A549 (cell line): ENCODE results near the gene GNG7. TPM values are rescaled to one million over a fixed set of nuclear protein-coding genes. Genes with fewer than 3 reads are reported as not detected.

Experiments used
- ATAC-seq, 2 experiments: fragments of 200-7000 bp in 1 of 2; fragments of >200 bp in 1 of 2; cut with Nextera tagmentation in 1 of 2; cut with Tn5 transposase in 1 of 2; 3 replicates each; pipeline versions ENCODE4 v1.8.0 to v1.9.1; 2018 to 2020; ENCODE audit warnings: mild to moderate bottlenecking in 1 of 2, moderate library complexity in 1 of 2
- CTCF ChIA-PET: fragments of 300-600 bp; sonication (Branson Sonifier 250); formaldehyde crosslinking; extraction: SDS; loops from one replicate; lab custom pipeline; 2021; ENCODE audit warnings: antibody characterized with exemption, inconsistent platforms; lab: Yijun Ruan, JAX
- POLR2A ChIA-PET: fragments of 350-600 bp; formaldehyde crosslinking; extraction: SDS; loops from one replicate; lab custom pipeline; 2021; ENCODE audit warnings: antibody characterized with exemption, inconsistent platforms; lab: Yijun Ruan, JAX
- DNase-seq, 2 experiments: peaks; one replicate each; pipeline versions ENCODE4 v3.0.0 to v3.0.0-alpha.2; 2011 to 2016; ENCODE audit warnings: low read depth in 1 of 2, low spot score in 1 of 2
- FAIRE-seq: peaks from 2 replicates; lab custom pipeline; 2011; peaks lifted over from hg19 to GRCh38; lab: Jason Lieb, UNC
- H3K27ac ChIP-seq, 2 experiments: fragments of >200 bp; sonication (Bioruptor Twin); formaldehyde crosslinking; 3 replicates each; pipeline ENCODE4 v1.5.1; 2016 to 2017
- H3K4me1 ChIP-seq: fragments of >200 bp; sonication (Bioruptor Twin); formaldehyde crosslinking; 3 replicates; pipeline ENCODE4 v1.6.1; 2016
- H3K4me2 ChIP-seq: fragments of >200 bp; sonication (Bioruptor Twin); formaldehyde crosslinking; 3 replicates; pipeline ENCODE4 v1.6.1; 2016
- H3K4me3 ChIP-seq: fragments of >200 bp; sonication (Bioruptor Twin); formaldehyde crosslinking; 3 replicates; pipeline ENCODE4 v1.5.1; 2016
- H3K9me3 ChIP-seq: fragments of >200 bp; sonication (Bioruptor Twin); formaldehyde crosslinking; 3 replicates; pipeline ENCODE4 v1.6.1; 2016
- BCL3 ChIP-seq: fragments of >200 bp; sonication (Bioruptor Twin); formaldehyde crosslinking; IDR thresholded peaks from 3 replicates; pipeline ENCODE4 v1.6.1; 2016
- BHLHE40 ChIP-seq: IDR thresholded peaks from 2 replicates; pipeline ENCODE4 v1.6.1; 2012; ENCODE audit warnings: low read depth, low read length, inconsistent platforms
- CEBPB ChIP-seq, 2 experiments: fragments of >200 bp in 1 of 2; sonication (Bioruptor Twin) in 1 of 2; formaldehyde crosslinking in 1 of 2; IDR thresholded peaks; 2 replicates each; pipeline ENCODE4 v1.6.1; 2012 to 2016
- CHD2 ChIP-seq: fragments of 150-350 bp; IDR thresholded peaks from 2 replicates; pipeline ENCODE4 v1.6.1; 2014; ENCODE audit warnings: low read length; ENCODE audit not compliant: partially characterized antibody
- E2F6 ChIP-seq: IDR thresholded peaks from 2 replicates; pipeline ENCODE4 v1.6.1; 2012; ENCODE audit warnings: low read depth, borderline replicate concordance
- EHF ChIP-seq: fragments of 250-450 bp; sonication (Bioruptor Pico); IDR thresholded peaks from 2 replicates; pipeline ENCODE4 v1.5.0; 2020; ENCODE audit warnings: mild to moderate bottlenecking
- ESRRA ChIP-seq: fragments of 150-350 bp; IDR thresholded peaks from 2 replicates; pipeline ENCODE4 v1.6.1; 2014; ENCODE audit warnings: mild to moderate bottlenecking, low read length, borderline replicate concordance
- FOSB ChIP-seq: fragments of 250-450 bp; sonication (Bioruptor Pico); IDR thresholded peaks from 2 replicates; pipeline ENCODE4 v1.5.0; 2020; ENCODE audit warnings: mild to moderate bottlenecking, moderate library complexity
- FOSL2 ChIP-seq, 2 experiments: fragments of 450-650 bp in 1 of 2; fragments of >200 bp in 1 of 2; sonication (Bioruptor Twin) in 1 of 2; formaldehyde crosslinking; IDR thresholded peaks; 2 replicates each; pipeline versions ENCODE4 v1.5.0 to v1.6.1; 2016 to 2020; ENCODE audit warnings: mild to moderate bottlenecking in 1 of 2, moderate library complexity in 1 of 2
- FOXS1 ChIP-seq: fragments of 250-450 bp; sonication (Bioruptor Pico); IDR thresholded peaks from 2 replicates; pipeline ENCODE4 v1.5.0; 2020; ENCODE audit warnings: mild to moderate bottlenecking, moderate library complexity
- HDAC2 ChIP-seq: fragments of 200-600 bp; sonication (generic); IDR thresholded peaks from 2 replicates; pipeline ENCODE4 v1.6.1; 2016
- HOXA7 ChIP-seq: fragments of 250-450 bp; sonication (Bioruptor Pico); IDR thresholded peaks from 2 replicates; pipeline ENCODE4 v1.5.0; 2020; ENCODE audit warnings: mild to moderate bottlenecking, moderate library complexity
- HOXB13 ChIP-seq: fragments of 250-450 bp; sonication (Bioruptor Pico); IDR thresholded peaks from 2 replicates; pipeline ENCODE4 v1.5.0; 2020; ENCODE audit warnings: low read depth, mild to moderate bottlenecking, moderate library complexity
- HOXB5 ChIP-seq: fragments of 250-450 bp; sonication (Bioruptor Pico); IDR thresholded peaks from 2 replicates; pipeline ENCODE4 v1.5.0; 2020; ENCODE audit warnings: mild to moderate bottlenecking, moderate library complexity
- JUN ChIP-seq, 2 experiments: fragments of >200 bp; sonication (Bioruptor Twin); formaldehyde crosslinking; IDR thresholded peaks; 2 replicates in 1 of 2; 3 replicates in 1 of 2; pipeline ENCODE4 v1.6.1; 2016 to 2017
- JUNB ChIP-seq: fragments of >200 bp; sonication (Bioruptor Twin); formaldehyde crosslinking; IDR thresholded peaks from 2 replicates; pipeline ENCODE4 v1.6.1; 2016
- KDM1A ChIP-seq: fragments of 200-600 bp; sonication (generic); IDR thresholded peaks from 2 replicates; pipeline ENCODE4 v1.6.1; 2016; ENCODE audit warnings: low read depth, mild to moderate bottlenecking
- NFE2L2 ChIP-seq: fragments of 150-350 bp; conservative IDR thresholded peaks from 2 replicates; pipeline ENCODE4 v1.6.1; 2014; ENCODE audit warnings: low read length
- PHF8 ChIP-seq: fragments of 200-600 bp; sonication (generic); IDR thresholded peaks from 2 replicates; pipeline ENCODE4 v1.6.1; 2016; ENCODE audit warnings: low read depth, mild to moderate bottlenecking, antibody characterized with exemption, moderate library complexity, borderline replicate concordance
- RAD21 ChIP-seq, 2 experiments: fragments of >200 bp in 1 of 2; sonication (Bioruptor Twin) in 1 of 2; formaldehyde crosslinking in 1 of 2; IDR thresholded peaks in 1 of 2; conservative IDR thresholded peaks in 1 of 2; 2 replicates in 1 of 2; 3 replicates in 1 of 2; pipeline ENCODE4 v1.6.1; 2012 to 2018; ENCODE audit warnings: inconsistent platforms in 1 of 2
- RARB ChIP-seq: fragments of 250-450 bp; sonication (Bioruptor Pico); IDR thresholded peaks from 2 replicates; pipeline ENCODE4 v1.8.0; 2021; ENCODE audit warnings: mild to moderate bottlenecking, moderate library complexity
- RCOR1 ChIP-seq: fragments of 150-350 bp; IDR thresholded peaks from 2 replicates; pipeline ENCODE4 v1.6.1; 2014; ENCODE audit warnings: antibody characterized with exemption, low read length, low read depth
- REST ChIP-seq: fragments of 200-600 bp; sonication (generic); IDR thresholded peaks from 2 replicates; pipeline ENCODE4 v1.6.1; 2016; ENCODE audit warnings: antibody characterized with exemption, mild to moderate bottlenecking, moderate library complexity
- RFX5 ChIP-seq: fragments of 450-650 bp; IDR thresholded peaks from 2 replicates; pipeline ENCODE4 v1.7.1; 2014; ENCODE audit warnings: antibody characterized with exemption, mild to moderate bottlenecking, moderate library complexity
- SREBF2 ChIP-seq: fragments of 450-650 bp; IDR thresholded peaks from 2 replicates; pipeline ENCODE4 v1.6.1; 2014; ENCODE audit warnings: mild to moderate bottlenecking, moderate library complexity
- TP53 ChIP-seq: fragments of 250-450 bp; sonication (Bioruptor Pico); IDR thresholded peaks from 2 replicates; pipeline ENCODE4 v1.5.0; 2021; ENCODE audit warnings: mild to moderate bottlenecking, moderate library complexity
- ZC3H11A ChIP-seq: fragments of 450-650 bp; IDR thresholded peaks from 2 replicates; pipeline ENCODE4 v1.6.1; 2014; ENCODE audit warnings: antibody characterized with exemption, mild to moderate bottlenecking
- ZNF302 ChIP-seq: fragments of 250-450 bp; sonication (Bioruptor Pico); IDR thresholded peaks from 2 replicates; pipeline ENCODE4 v1.9.0; 2021; ENCODE audit warnings: inconsistent platforms, mild to moderate bottlenecking, moderate library complexity
- ZSCAN20 ChIP-seq: fragments of 250-450 bp; sonication (Bioruptor Pico); IDR thresholded peaks from 2 replicates; pipeline ENCODE4 v1.8.0; 2022; ENCODE audit warnings: mild to moderate bottlenecking, moderate library complexity
- WGBS: methylation state at CpG from one replicate; pipeline ENCODE4 v1.1.6; 2017; ENCODE audit errors: missing lambda C conversion rate; 5-methylcytosine and 5-hydroxymethylcytosine counted together
- polyA plus RNA-seq, 4 experiments: library from polyadenylated mRNA; depleted of rRNA in 3 of 4; stranded (reverse); fragments of >200 nt; fragmentation: RNase III in 1 of 4; extraction: RNeasy Plus Mini Kit Qiagen cat#74134 plus additional on column Dnase treatment in 1 of 4; gene quantifications; 2 replicates in 3 of 4; 3 replicates in 1 of 4; pipeline ENCODE4 v1.2.3, GENCODE V29; 2011 to 2017
- TF ChIP-seq, protein P1 (sequence below): fragments of >200 bp; sonication (Bioruptor Twin); formaldehyde crosslinking; IDR thresholded peaks from 3 replicates; pipeline ENCODE4 v1.5.1; 2016

The GNG7 gene
- polyA plus RNA-seq, 2 of the 4 experiments (the other 2 are of a cell fraction) = 0.06 to 0.08 TPM

DNA sequence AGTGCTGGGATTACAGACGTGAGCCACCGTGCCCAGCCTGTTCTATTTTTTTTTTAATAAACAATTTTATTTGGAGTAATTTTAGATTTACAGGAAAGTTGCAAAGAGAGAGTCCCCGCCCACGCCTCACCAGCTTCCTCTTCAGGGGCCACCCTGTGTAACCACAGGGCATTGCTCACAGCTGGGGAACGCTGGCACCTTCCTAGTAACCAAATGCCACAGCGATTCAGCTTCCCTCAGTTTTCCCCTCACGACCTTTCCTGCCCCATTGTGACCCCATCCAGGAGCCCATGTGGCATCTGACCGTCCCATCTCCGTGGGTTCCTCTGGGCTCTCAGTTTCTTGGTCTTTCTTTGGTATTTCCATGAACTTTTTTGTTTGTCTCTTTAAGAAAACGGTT lies 83.9 kb downstream of the GNG7 start:
- ATAC-seq = peak in 1 of 2 experiments; percentile 53; a peak in 2 of 6 replicates
- POLR2A ChIA-PET = interaction anchor here (0.9 kb wide), 1 partner anchor 143 kb away, joined by 5 read pairs; the partner anchor contains the start of gene GADD45B
- WGBS = 45% methylated on average over 10 of the region's 10 CpGs

DNA sequence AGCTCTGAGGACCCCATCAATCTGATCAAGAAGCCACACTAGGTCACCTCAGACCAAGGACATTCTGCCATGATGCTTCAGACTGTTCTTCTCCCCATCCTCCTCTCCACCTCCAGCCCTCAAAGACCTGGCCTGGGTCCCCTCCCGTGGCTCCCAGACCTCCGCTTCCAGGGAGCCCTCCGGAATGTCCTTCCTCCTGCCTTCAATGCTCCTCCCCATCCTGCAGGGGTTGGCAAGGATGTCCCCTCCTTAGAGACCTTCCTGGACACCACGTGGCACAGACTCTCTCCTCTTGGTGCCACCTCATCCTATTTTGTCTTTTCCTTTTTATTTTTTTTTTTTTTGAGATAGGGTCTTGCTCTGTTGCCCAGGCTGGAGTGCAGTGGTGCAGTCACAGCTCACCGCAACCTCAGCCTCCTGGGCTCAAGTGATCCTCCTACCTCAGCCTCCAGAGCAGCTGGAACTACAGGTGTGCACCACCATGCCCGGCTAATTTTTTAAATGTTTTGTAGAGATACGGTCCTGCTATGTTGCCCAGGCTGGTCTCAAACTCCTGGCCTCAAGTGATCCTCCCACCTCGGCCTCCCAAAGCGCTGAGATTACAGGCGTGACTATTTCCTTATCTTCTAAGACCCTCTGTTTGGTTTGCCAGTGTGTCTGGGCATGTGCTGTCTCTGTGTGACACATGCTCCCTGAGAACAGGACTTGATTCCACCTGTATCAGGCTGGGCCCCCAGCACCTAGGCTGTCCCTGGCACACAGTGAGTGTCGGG lies 84.9 kb downstream of the GNG7 start:
- Histone ChIP-seq H3K9me3 (0 out of 3 replicates have a peak, but pooled peaks cover 3% of the 10 kb centered on the region), H3K27ac (no peak overlapping the region), H3K4me2 (no peak overlapping the region), H3K4me1 (peaks cover 12% of the 10 kb centered on the region), H3K4me3 (no peak overlapping the region)
- DNase-seq = no peak
- POLR2A ChIA-PET = interaction anchor here (1.0 kb wide), 1 partner anchor 141 kb away, joined by 7 read pairs; the partner anchor contains the start of gene GADD45B
- WGBS = 84% methylated on average over 9 of the region's 11 CpGs
- ATAC-seq = no peak
- TF ChIP-seq RARB (CRISPR knock-in tag) (no peak), HOXB13 (no peak), TP53 (CRISPR knock-in tag) (no peak), RCOR1 (no peak), KDM1A (no peak), ZC3H11A (no peak), FOXS1 (no peak), HDAC2 (no peak), RFX5 (no peak), BHLHE40 (no peak), E2F6 (no peak), ZSCAN20 (CRISPR knock-in tag) (no peak), SREBF2 (no peak), HOXA7 (CRISPR knock-in tag) (no peak), JUN (IDR thresholded peaks at IDR 0.05) (no peak), BCL3 (no peak)
- TF ChIP-seq, protein P1, sequence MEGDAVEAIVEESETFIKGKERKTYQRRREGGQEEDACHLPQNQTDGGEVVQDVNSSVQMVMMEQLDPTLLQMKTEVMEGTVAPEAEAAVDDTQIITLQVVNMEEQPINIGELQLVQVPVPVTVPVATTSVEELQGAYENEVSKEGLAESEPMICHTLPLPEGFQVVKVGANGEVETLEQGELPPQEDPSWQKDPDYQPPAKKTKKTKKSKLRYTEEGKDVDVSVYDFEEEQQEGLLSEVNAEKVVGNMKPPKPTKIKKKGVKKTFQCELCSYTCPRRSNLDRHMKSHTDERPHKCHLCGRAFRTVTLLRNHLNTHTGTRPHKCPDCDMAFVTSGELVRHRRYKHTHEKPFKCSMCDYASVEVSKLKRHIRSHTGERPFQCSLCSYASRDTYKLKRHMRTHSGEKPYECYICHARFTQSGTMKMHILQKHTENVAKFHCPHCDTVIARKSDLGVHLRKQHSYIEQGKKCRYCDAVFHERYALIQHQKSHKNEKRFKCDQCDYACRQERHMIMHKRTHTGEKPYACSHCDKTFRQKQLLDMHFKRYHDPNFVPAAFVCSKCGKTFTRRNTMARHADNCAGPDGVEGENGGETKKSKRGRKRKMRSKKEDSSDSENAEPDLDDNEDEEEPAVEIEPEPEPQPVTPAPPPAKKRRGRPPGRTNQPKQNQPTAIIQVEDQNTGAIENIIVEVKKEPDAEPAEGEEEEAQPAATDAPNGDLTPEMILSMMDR = no peak
- CTCF ChIA-PET = interaction anchor here (1.0 to 4.5 kb wide), 9 partner anchors 7 to 462 kb away, joined by 3 to 23 read pairs (median 4); no protein-coding TSS in a partner anchor
- no peak for FAIRE-seq

More for the DNA sequence above, 83.9 kb downstream of the GNG7 start:
- Histone ChIP-seq H3K9me3 (0 out of 3 replicates have a peak, but pooled peaks cover 3% of the 10 kb centered on the region), H3K4me1 (peaks cover 5% of the 10 kb centered on the region), H3K4me2 (peak overlapping the region; percentile 38; the same call in 1 of the 3 replicates), H3K27ac (peak overlapping the region in 1 of 2 experiments; percentile 28; a peak in 1 of 6 replicates), H3K4me3 (no peak overlapping the region)
- FAIRE-seq (no peak), DNase-seq (no peak)
- TF ChIP-seq REST (no peak), PHF8 (no peak), CHD2 (no peak), HOXB13 (no peak), FOSB (CRISPR knock-in tag) (no peak), JUNB (no peak), RCOR1 (no peak), CEBPB (IDR thresholded peaks at IDR 0.05) (no peak), ZNF302 (CRISPR knock-in tag) (no peak), EHF (CRISPR knock-in tag) (no peak), FOSL2 (IDR thresholded peaks at IDR 0.05) (no peak), FOSL2 (CRISPR knock-in tag; IDR thresholded peaks at IDR 0.05) (no peak), ESRRA (no peak), NFE2L2 (no peak), RAD21 (conservative IDR thresholded peaks at IDR 0.05 in 1 of 2, IDR thresholded peaks at IDR 0.05 in 1 of 2) (no peak), HOXB5 (CRISPR knock-in tag) (no peak)
- CTCF ChIA-PET = interaction anchor here (1.1 to 4.5 kb wide), 5 partner anchors 8 to 145 kb away, joined by 3 to 23 read pairs (median 6); no protein-coding TSS in a partner anchor
